GM23248 (cell line): Measurements from ENCODE around the gene PHYKPL. TPM values are rescaled to one million over a fixed set of nuclear protein-coding genes. Genes with fewer than 3 reads are reported as not detected.

ENCODE experiments used
- DNase-seq: peaks from one replicate; pipeline ENCODE4 v3.0.0-alpha.2; 2015
- H2AFZ ChIP-seq: fragments of 200-600 bp; sonication (generic); 2 replicates; pipeline ENCODE4 v1.6.1; 2016; ENCODE audit warnings: antibody characterized with exemption
- H3F3A ChIP-seq: fragments of 200-600 bp; sonication (generic); 2 replicates; pipeline ENCODE4 v1.6.1; 2016; ENCODE audit warnings: mild to moderate bottlenecking, antibody characterized with exemption, mixed run types; ENCODE audit not compliant: insufficient read depth
- H3K27ac ChIP-seq: fragments of 200-600 bp; sonication (generic); 2 replicates; pipeline ENCODE4 v1.5.1; 2016; ENCODE audit warnings: mild to moderate bottlenecking
- H3K27me3 ChIP-seq: fragments of 200-600 bp; sonication (generic); replicated peaks from 2 replicates; pipeline ENCODE4 v1.6.1; 2016; ENCODE audit warnings: mild to moderate bottlenecking; ENCODE audit not compliant: insufficient read depth
- H3K36me3 ChIP-seq: fragments of 200-600 bp; sonication (generic); 2 replicates; pipeline ENCODE4 v1.6.1; 2016; ENCODE audit warnings: low read depth, mild to moderate bottlenecking
- H3K4me1 ChIP-seq: fragments of 200-600 bp; sonication (generic); 2 replicates; pipeline ENCODE4 v1.6.1; 2016; ENCODE audit warnings: mild to moderate bottlenecking; ENCODE audit not compliant: insufficient read depth
- H3K4me2 ChIP-seq: fragments of 200-600 bp; sonication (generic); one replicate; pipeline ENCODE4 v1.6.1; 2016; ENCODE audit warnings: mild to moderate bottlenecking; ENCODE audit not compliant: unreplicated experiment
- H3K4me3 ChIP-seq: fragments of 200-600 bp; sonication (generic); 2 replicates; pipeline ENCODE4 v1.5.1; 2016; ENCODE audit warnings: mild to moderate bottlenecking
- H3K79me2 ChIP-seq: fragments of 200-600 bp; sonication (generic); 2 replicates; pipeline ENCODE4 v1.6.1; 2016; ENCODE audit warnings: mild to moderate bottlenecking; ENCODE audit not compliant: insufficient read depth
- H3K9ac ChIP-seq: fragments of 200-600 bp; sonication (generic); 2 replicates; pipeline ENCODE4 v1.6.1; 2016; ENCODE audit warnings: mild to moderate bottlenecking
- H3K9me2 ChIP-seq: fragments of 200-600 bp; sonication (generic); 2 replicates; pipeline ENCODE4 v1.6.1; 2016; ENCODE audit warnings: mixed run types, mild to moderate bottlenecking, moderate library complexity; ENCODE audit not compliant: insufficient read depth
- H3K9me3 ChIP-seq: fragments of 200-600 bp; sonication (generic); one replicate; pipeline ENCODE4 v1.6.1; 2017; ENCODE audit warnings: low read depth
- H4K20me1 ChIP-seq: fragments of 200-600 bp; sonication (generic); 2 replicates; pipeline ENCODE4 v1.6.0; 2016; ENCODE audit not compliant: insufficient read depth
- EZH2 ChIP-seq: fragments of 200-600 bp; sonication (generic); IDR thresholded peaks from 2 replicates; pipeline ENCODE4 v1.6.1; 2018; ENCODE audit warnings: antibody characterized with exemption, mild to moderate bottlenecking; ENCODE audit not compliant: insufficient read depth, poor library complexity, severe bottlenecking
- EZH2phosphoT487 ChIP-seq: fragments of 200-600 bp; sonication (generic); IDR thresholded peaks from 2 replicates; pipeline ENCODE4 v1.6.1; 2018; ENCODE audit warnings: antibody characterized with exemption, moderate library complexity, mild to moderate bottlenecking, low read depth; ENCODE audit not compliant: insufficient read depth
- WGBS, 2 experiments: methylation state at CpG; one replicate each; pipeline ENCODE4 v1.1.6; 2015 to 2017; ENCODE audit warnings: low lambda C conversion rate in 2 of 2, low coverage in 1 of 2; ENCODE audit errors: missing lambda C conversion rate in 2 of 2; 5-methylcytosine and 5-hydroxymethylcytosine counted together
- in situ Hi-C: fragments of 300-500 bp; cut with MboI; formaldehyde crosslinking; loops from 2 replicates; pipeline ENCODE4 v1.15.0; 2020
- polyA plus RNA-seq: library from polyadenylated mRNA; unstranded; fragments of >200 nt; fragmentation: Nextera tagmentation; extraction: Ambion mirVana; gene quantifications from 2 replicates; pipeline ENCODE4 v1.2.1, GENCODE V29; 2016
- total RNA-seq: library from RNA; depleted of rRNA; stranded (reverse); fragments of >200 nt; shearing (Covaris generic); gene quantifications from 2 replicates; pipeline ENCODE4 v1.2.3, GENCODE V29; 2014

PHYKPL gene
- total and polyA plus RNA-seq, 2 experiments from 2014 or later, result 22.9 to 28.9 TPM

DNA sequence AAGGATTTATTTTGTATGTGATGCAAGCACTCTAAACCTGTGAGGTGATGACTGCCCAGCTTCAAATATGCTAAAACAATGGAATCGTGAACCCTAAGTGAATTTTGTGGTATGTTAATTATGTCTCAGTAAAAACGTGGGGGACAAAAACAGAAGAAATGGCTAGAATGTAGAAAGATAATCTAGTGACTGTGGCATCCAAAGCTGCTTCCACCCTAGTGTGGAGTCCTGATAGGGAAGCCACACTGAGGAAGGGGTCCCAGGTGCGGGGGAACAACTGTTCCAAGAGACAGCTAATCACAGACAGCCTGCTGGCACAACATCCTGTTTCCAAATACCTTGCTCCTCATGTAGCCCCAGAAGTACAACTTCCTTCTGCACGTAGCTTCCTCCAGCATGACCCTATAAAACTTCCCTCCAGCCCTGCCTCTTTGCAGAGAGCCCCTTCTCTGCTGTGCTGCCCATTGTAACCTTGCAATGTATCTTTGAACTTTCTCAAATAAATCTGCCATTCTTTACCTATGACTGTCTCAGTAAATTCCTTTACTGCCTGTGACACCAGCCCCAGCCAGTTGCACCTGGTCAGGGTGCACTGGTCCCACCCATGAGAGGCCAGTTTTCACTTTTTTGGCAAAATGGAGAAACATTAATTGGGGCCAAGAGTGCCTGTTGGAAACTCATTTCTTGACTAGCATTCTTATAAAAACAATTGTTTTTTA, 50.3 kb downstream of the PHYKPL start:
- WGBS, 2 experiments, result 17 to 21% methylated on average over 4 of the region's 4 CpGs

DNA sequence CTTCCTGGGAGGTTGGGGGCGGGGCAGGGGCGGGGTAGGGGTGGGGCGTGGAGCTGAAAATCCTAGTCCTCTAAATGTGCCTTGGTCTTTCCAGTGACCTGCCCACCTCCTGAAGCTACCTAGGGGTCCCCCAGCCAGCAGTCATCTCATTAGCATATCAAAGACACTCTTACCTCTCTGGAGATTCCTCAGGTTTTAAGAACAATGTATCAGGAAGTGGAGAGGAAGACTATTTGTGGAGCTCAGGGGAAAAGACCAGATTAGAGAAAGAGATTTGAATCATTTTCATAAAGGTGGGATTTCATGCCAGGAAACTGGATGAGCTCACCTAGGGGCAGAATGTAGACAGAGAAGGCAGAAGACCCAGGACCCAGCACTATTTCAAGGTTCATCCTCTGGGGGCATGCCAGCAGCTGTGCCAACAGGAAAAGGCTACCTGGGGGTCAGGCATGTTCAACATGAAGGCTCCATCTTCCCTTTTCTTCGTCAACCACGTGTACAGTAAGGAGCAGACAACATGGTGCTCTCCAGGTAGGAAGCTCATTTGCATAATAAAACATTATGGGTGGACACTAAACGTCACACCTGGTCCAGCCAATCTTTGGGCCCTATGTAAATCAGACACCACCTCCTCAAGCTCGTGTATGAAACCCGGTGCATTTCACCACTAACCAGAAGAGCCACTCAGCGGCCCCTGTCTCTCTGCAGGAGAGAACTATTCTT, 52.3 kb downstream of the PHYKPL start:
- in situ Hi-C loops, result no loop called here
- Histone ChIP-seq H3K9me3 (no peaks in the 10 kb centered on the region), H3K4me3 (no peak overlapping the region), H3K9ac (no peak overlapping the region), H3K27ac (no peak overlapping the region), H3K9me2 (no peaks in the 10 kb centered on the region), H3K4me1 (no peaks in the 10 kb centered on the region), H3K4me2 (no peak overlapping the region), H3F3A (no peaks in the 10 kb centered on the region), H3K27me3 (no peaks in the 10 kb centered on the region), H4K20me1 (no peaks in the 10 kb centered on the region), H3K36me3 (no peaks in the 10 kb centered on the region), H2AFZ (no peak overlapping the region), H3K79me2 (no peaks in the 10 kb centered on the region)
- DNase-seq, result no peak
- TF ChIP-seq EZH2phosphoT487 (no peak), EZH2 (no peak)
- WGBS, 2 experiments, result 15 to 21% methylated on average over 7 to 9 of the region's 9 CpGs

More for the DNA sequence above, 50.3 kb downstream of the PHYKPL start:
- Histone ChIP-seq H4K20me1 (no peaks in the 10 kb centered on the region), H2AFZ (no peak overlapping the region), H3K36me3 (no peaks in the 10 kb centered on the region), H3F3A (0 out of 2 replicates have a peak, but pooled peaks cover 4% of the 10 kb centered on the region), H3K9me2 (no peaks in the 10 kb centered on the region), H3K4me2 (no peak overlapping the region), H3K79me2 (no peaks in the 10 kb centered on the region), H3K4me3 (no peak overlapping the region), H3K9ac (no peak overlapping the region), H3K27me3 (no peaks in the 10 kb centered on the region), H3K9me3 (no peaks in the 10 kb centered on the region), H3K27ac (no peak overlapping the region), H3K4me1 (no peaks in the 10 kb centered on the region)
- no peak for DNase-seq
- TF ChIP-seq EZH2phosphoT487 (no peak), EZH2 (no peak)
- in situ Hi-C loops, result no loop called here

DNA sequence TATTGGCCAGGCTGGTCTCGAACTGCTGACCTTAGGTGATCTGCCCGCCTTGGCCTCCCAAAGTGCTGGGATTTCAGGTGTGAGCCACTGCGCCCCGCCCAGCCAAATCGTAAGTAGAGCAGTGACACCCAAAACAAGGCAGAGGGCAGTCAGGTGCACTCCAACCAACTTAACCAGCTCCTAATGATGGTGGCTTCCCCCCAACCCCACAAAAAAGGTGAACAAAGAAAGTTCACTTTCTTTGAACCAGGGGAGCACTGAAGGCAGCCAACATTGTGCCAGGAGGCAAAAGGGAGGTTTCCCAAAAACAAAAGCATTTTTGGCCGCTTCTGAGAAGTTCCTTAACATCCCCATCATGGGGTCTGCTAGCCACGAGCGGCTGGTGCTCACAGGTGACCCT, 55.0 kb downstream of the PHYKPL start:
- no peak overlapping the region for H2AFZ ChIP-seq
- in situ Hi-C loops, result no loop called here
- H3K27ac ChIP-seq, result no peak overlapping the region
- no peaks in the 10 kb centered on the region for H3K9me2 ChIP-seq
- no peak overlapping the region for H3K4me3 ChIP-seq
- 74 to 86% methylated on average over 8 of the region's 8 CpGs for WGBS, 2 experiments
- DNase-seq, result no peak
- H3K27me3 ChIP-seq, result no peaks in the 10 kb centered on the region
- H3K4me2 ChIP-seq, result no peak overlapping the region
- no peak overlapping the region for H3K9ac ChIP-seq
- no peaks in the 10 kb centered on the region for H3K4me1 ChIP-seq
- no peaks in the 10 kb centered on the region for H4K20me1 ChIP-seq
- no peaks in the 10 kb centered on the region for H3K36me3 ChIP-seq
- no peaks in the 10 kb centered on the region for H3K9me3 ChIP-seq
- no peaks in the 10 kb centered on the region for H3K79me2 ChIP-seq
- H3F3A ChIP-seq, result no peaks in the 10 kb centered on the region
- TF ChIP-seq EZH2, result no peak
- TF ChIP-seq EZH2phosphoT487, result no peak

DNA sequence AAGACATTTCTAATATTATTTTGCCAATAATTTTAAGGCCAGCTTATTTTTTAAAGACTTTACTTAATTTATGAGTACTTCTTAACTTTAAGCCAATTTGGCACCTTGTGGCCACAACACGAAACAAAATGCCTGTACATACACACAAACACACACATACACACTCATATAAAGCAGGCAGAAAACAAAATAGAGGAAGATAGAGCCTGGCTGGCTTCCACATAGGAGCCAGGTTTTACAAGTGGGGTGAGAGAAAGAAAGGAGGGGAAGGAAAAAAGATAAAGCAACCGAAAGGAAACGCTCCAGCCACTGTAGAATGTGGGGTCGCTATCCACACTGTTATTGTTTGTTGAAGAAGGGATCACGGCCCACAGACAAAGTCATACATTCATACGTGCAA, 55.8 kb downstream of the PHYKPL start:
- H3K27ac ChIP-seq, result no peak overlapping the region
- H3K4me1 ChIP-seq, result no peaks in the 10 kb centered on the region
- H3K27me3 ChIP-seq, result no peaks in the 10 kb centered on the region
- H4K20me1 ChIP-seq, result no peaks in the 10 kb centered on the region
- 83 to 91% methylated on average over 6 of the region's 6 CpGs for WGBS, 2 experiments
- no peaks in the 10 kb centered on the region for H3K9me2 ChIP-seq
- H3K36me3 ChIP-seq, result no peaks in the 10 kb centered on the region
- no peak overlapping the region for H2AFZ ChIP-seq
- no peaks in the 10 kb centered on the region for H3K79me2 ChIP-seq
- no peak overlapping the region for H3K4me3 ChIP-seq
- no peak for TF ChIP-seq EZH2phosphoT487
- no peak for TF ChIP-seq EZH2
- DNase-seq, result no peak
- H3F3A ChIP-seq, result no peaks in the 10 kb centered on the region
- H3K9ac ChIP-seq, result no peak overlapping the region
- no peak overlapping the region for H3K4me2 ChIP-seq
- in situ Hi-C loops, result no loop called here
- no peaks in the 10 kb centered on the region for H3K9me3 ChIP-seq
